Activated T-helper 17 cell treated with anti-CD3 and anti-CD28 coated beads, Interleukin-2, amount 50 U/mL, for 72 hours (primary cell): ENCODE data around the gene SMOC1. TPM values are rescaled to one million over a fixed set of nuclear protein-coding genes. Genes with fewer than 3 reads are reported as not detected.
A peak's percentile ranks its signal among the peaks of the same experiment; 100 is the strongest.

ENCODE experiments used
- ATAC-seq: fragments of 150-1000 bp; cut with Tn5 transposase; replicated peaks from 2 replicates; pipeline ENCODE4 v1.10.0; 2021; ENCODE audit warnings: mild to moderate bottlenecking, moderate library complexity
- H3K27ac Mint-ChIP-seq: one replicate; pipeline ENCODE4 v1.8.0; 2022; ENCODE audit warnings: mixed read lengths
- H3K27me3 Mint-ChIP-seq: one replicate; pipeline ENCODE4 v1.8.0; 2022; ENCODE audit warnings: mixed read lengths
- H3K36me3 Mint-ChIP-seq: one replicate; pipeline ENCODE4 v1.8.0; 2022; ENCODE audit warnings: low read depth, mild to moderate bottlenecking, mixed read lengths
- H3K4me1 Mint-ChIP-seq: one replicate; pipeline ENCODE4 v1.8.0; 2022; ENCODE audit warnings: mixed read lengths
- H3K4me3 Mint-ChIP-seq: one replicate; pipeline ENCODE4 v1.8.0; 2022; ENCODE audit warnings: mild to moderate bottlenecking, mixed read lengths
- H3K9me3 Mint-ChIP-seq: one replicate; pipeline ENCODE4 v1.8.0; 2022; ENCODE audit warnings: mixed read lengths
- total RNA-seq, 2 donors: library from RNA; stranded (reverse); gene quantifications; one replicate each; pipeline ENCODE4 v1.2.3, GENCODE V29; 2022

Gene SMOC1
- total RNA-seq, 2 donors from 2014 or later, result not detected

DNA sequence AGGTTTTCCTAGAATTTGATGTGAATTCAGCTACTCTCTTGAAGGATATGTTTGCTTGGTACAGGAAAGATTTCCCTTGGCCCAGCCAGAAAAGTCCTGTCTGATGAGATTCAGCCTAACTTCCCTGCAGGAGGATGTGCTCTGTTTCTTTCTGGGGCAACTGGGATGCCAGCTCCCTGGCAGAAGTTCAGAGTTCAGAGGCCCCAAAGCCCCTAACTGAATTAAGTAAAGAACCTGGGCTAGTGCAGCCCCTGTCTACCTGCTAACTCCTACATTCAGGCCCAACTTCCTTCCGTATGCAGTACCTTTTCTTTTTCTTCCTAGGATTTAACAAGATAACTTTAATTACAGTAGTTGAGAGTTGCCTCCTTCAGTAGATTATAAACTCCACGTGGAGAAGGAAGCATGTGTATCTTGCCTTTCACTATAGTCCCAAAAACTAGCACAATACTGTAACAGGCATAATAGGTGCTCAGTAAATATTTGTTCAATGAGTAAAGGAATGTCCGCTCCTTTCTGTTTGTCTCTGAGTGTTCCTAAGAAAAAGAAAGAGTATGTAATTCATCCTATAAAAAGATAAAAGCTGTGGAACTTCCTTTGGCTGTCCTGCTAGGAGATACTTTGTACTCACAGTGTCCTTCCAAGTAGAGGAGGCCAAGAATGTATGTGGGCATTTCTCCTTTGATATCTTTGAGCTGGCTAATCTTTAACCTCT is 168.5 kb downstream of the SMOC1 start:
- Mint-ChIP-seq H3K27me3 (peaks cover 45% of the 10 kb centered on the region), H3K4me1 (no peaks in the 10 kb centered on the region), H3K36me3 (no peaks in the 10 kb centered on the region), H3K27ac (no peak overlapping the region), H3K9me3 (no peaks in the 10 kb centered on the region), H3K4me3 (no peak overlapping the region)
- no peak for ATAC-seq

- no peaks in the 10 kb centered on the region for H3K9me3 Mint-ChIP-seq
- H3K4me3 Mint-ChIP-seq, result no peak overlapping the region
- H3K27ac Mint-ChIP-seq, result no peak overlapping the region
- H3K36me3 Mint-ChIP-seq, result no peaks in the 10 kb centered on the region
- peaks cover 42% of the 10 kb centered on the region for H3K27me3 Mint-ChIP-seq
- no peak for ATAC-seq
- H3K4me1 Mint-ChIP-seq, result no peaks in the 10 kb centered on the region
Measured at GRCh38 chr14:70048313-70048654, 169.1 kb downstream of the SMOC1 start.

DNA sequence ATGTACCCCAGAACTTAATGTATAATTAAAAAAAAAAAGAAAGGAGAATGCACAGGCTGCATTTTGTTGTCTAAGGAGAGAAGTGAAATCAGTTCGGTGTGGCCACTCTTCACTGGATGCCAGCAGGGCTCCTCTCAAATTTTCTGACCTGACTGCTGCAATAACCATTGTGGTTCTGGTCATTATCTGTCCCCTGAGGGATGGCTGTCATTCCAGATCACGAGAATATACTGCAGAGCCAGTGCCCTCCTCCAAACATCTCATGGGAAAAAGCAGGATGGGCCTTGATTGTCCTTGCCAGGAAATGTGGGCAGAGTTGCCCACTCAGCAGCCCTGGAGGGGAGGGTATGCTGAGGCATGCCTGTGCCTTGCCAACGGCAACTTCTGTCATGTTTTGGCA is 170.4 kb downstream of the SMOC1 start:
- H3K4me3 Mint-ChIP-seq, result no peak overlapping the region
- ATAC-seq, result no peak

GRCh38 chr14:70050136-70050535 is 170.9 kb downstream of the SMOC1 start:
- Mint-ChIP-seq H3K27ac (no peak overlapping the region), H3K27me3 (peaks cover 32% of the 10 kb centered on the region), H3K4me3 (no peak overlapping the region), H3K9me3 (peaks cover 6% of the 10 kb centered on the region), H3K36me3 (no peaks in the 10 kb centered on the region), H3K4me1 (no peaks in the 10 kb centered on the region)
- no peak for ATAC-seq

More for the DNA sequence above, 170.4 kb downstream of the SMOC1 start:
- no peaks in the 10 kb centered on the region for H3K4me1 Mint-ChIP-seq
- no peaks in the 10 kb centered on the region for H3K36me3 Mint-ChIP-seq
- no peak overlapping the region for H3K27ac Mint-ChIP-seq
- peaks cover 37% of the 10 kb centered on the region for H3K27me3 Mint-ChIP-seq
- peaks cover 6% of the 10 kb centered on the region for H3K9me3 Mint-ChIP-seq

GRCh38 chr14:70052990-70053389 is 173.8 kb downstream of the SMOC1 start:
- H3K27ac Mint-ChIP-seq, result no peak overlapping the region
- no peaks in the 10 kb centered on the region for H3K36me3 Mint-ChIP-seq
- peaks cover 6% of the 10 kb centered on the region for H3K9me3 Mint-ChIP-seq

GRCh38 chr14:70057519-70058136 is 178.4 kb downstream of the SMOC1 start:
- no peaks in the 10 kb centered on the region for H3K36me3 Mint-ChIP-seq
- no peak overlapping the region for H3K4me3 Mint-ChIP-seq
- no peaks in the 10 kb centered on the region for H3K4me1 Mint-ChIP-seq
- peaks cover 6% of the 10 kb centered on the region for H3K9me3 Mint-ChIP-seq
- no peak overlapping the region for H3K27ac Mint-ChIP-seq
- H3K27me3 Mint-ChIP-seq, result peaks cover 40% of the 10 kb centered on the region
- no peak for ATAC-seq

More at GRCh38 chr14:70052990-70053389, 173.8 kb downstream of the SMOC1 start:
- H3K4me1 Mint-ChIP-seq, result no peaks in the 10 kb centered on the region
- no peak for ATAC-seq
- H3K27me3 Mint-ChIP-seq, result peaks cover 31% of the 10 kb centered on the region
- H3K4me3 Mint-ChIP-seq, result no peak overlapping the region

DNA sequence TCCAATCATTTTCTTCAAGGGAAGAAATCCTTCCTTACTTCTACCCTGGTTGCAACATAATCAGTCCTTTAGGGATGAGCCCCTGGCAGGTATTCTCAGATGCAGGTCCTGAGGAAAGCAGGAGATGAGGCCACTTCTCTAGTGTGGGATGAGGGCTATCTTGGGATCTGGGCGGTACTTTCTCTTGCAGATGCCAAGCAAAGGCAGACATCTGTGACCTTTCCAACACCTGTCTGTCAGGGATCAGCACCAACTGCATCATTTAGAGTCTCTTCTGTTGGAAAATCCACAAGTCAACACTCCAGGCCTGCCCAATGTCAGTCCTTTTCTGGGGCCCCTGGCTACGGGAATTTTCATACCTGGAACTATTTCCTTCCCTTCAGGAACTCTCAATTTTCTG is 180.3 kb downstream of the SMOC1 start:
- no peak for ATAC-seq
- Mint-ChIP-seq H3K9me3 (no peaks in the 10 kb centered on the region), H3K36me3 (no peaks in the 10 kb centered on the region), H3K4me1 (no peaks in the 10 kb centered on the region), H3K4me3 (no peak overlapping the region), H3K27ac (no peak overlapping the region), H3K27me3 (peaks cover 47% of the 10 kb centered on the region)

- Mint-ChIP-seq H3K9me3 (no peaks in the 10 kb centered on the region), H3K36me3 (no peaks in the 10 kb centered on the region), H3K4me1 (no peaks in the 10 kb centered on the region), H3K4me3 (no peak overlapping the region), H3K27me3 (peaks cover 43% of the 10 kb centered on the region), H3K27ac (no peak overlapping the region)
- no peak for ATAC-seq
Measured at GRCh38 chr14:70061108-70061507, 181.9 kb downstream of the SMOC1 start.

- ATAC-seq, result no peak
- no peak overlapping the region for H3K27ac Mint-ChIP-seq
- no peaks in the 10 kb centered on the region for H3K36me3 Mint-ChIP-seq
- peaks cover 33% of the 10 kb centered on the region for H3K27me3 Mint-ChIP-seq
- no peak overlapping the region for H3K4me3 Mint-ChIP-seq
- no peaks in the 10 kb centered on the region for H3K4me1 Mint-ChIP-seq
- no peaks in the 10 kb centered on the region for H3K9me3 Mint-ChIP-seq
Measured at GRCh38 chr14:70064136-70064865, 185.1 kb downstream of the SMOC1 start.

GRCh38 chr14:70067810-70068209 is 188.6 kb downstream of the SMOC1 start:
- Mint-ChIP-seq H3K4me3 (no peak overlapping the region), H3K9me3 (no peaks in the 10 kb centered on the region), H3K27me3 (peaks cover 26% of the 10 kb centered on the region), H3K4me1 (no peaks in the 10 kb centered on the region), H3K27ac (no peak overlapping the region), H3K36me3 (no peaks in the 10 kb centered on the region)
- no peak for ATAC-seq

DNA sequence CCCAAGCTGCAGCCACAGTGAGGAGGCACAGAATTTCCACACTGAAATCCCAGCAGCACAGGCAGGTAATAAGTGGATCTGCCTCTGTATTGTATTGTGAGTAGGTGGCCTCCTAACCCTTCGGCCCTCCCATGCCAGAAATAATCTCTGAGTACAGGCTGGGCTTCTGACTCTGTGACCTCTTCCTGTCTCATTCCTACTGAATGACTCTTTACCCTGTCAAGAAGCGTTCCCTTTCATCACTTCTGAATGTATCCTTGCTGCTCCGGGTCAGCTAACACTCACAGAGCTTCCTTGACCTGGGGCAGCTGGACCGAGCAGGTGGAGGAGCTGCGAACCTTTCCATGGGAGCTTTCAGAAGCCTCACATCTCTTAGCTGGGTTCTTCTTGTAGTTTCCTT is 190.0 kb downstream of the SMOC1 start:
- Mint-ChIP-seq H3K4me3 (no peak overlapping the region), H3K4me1 (no peaks in the 10 kb centered on the region), H3K9me3 (no peaks in the 10 kb centered on the region), H3K36me3 (no peaks in the 10 kb centered on the region), H3K27ac (no peak overlapping the region), H3K27me3 (peaks cover 21% of the 10 kb centered on the region)
- no peak for ATAC-seq

GRCh38 chr14:70073924-70074566 is 194.8 kb downstream of the SMOC1 start:
- Mint-ChIP-seq H3K4me1 (no peaks in the 10 kb centered on the region), H3K36me3 (no peaks in the 10 kb centered on the region), H3K27me3 (peaks cover 19% of the 10 kb centered on the region), H3K27ac (no peak overlapping the region), H3K4me3 (no peak overlapping the region), H3K9me3 (no peaks in the 10 kb centered on the region)
- peak; percentile 75 for ATAC-seq

DNA sequence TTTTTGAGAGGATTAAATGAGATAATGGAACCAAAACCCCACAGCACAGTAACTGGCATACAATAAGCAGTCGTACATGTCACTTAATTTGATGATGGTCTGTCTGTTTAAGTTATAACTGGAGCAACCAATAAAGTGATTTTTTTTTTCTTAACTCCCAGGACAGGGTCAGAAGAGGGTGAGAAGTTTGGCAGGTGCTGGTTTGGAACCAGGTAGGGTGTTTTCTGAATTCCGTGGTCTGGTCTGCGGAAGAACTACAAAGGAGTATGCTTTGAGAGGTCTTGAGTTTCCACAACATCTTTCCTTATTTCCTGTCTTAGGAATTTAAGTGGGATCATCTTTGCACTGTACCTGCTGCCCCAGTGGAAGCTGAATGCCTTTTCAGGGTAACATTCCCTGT is 197.8 kb downstream of the SMOC1 start:
- Mint-ChIP-seq H3K27ac (no peak overlapping the region), H3K27me3 (peaks cover 16% of the 10 kb centered on the region), H3K36me3 (no peaks in the 10 kb centered on the region), H3K4me1 (no peaks in the 10 kb centered on the region), H3K4me3 (no peak overlapping the region), H3K9me3 (no peaks in the 10 kb centered on the region)
- ATAC-seq, result no peak

DNA sequence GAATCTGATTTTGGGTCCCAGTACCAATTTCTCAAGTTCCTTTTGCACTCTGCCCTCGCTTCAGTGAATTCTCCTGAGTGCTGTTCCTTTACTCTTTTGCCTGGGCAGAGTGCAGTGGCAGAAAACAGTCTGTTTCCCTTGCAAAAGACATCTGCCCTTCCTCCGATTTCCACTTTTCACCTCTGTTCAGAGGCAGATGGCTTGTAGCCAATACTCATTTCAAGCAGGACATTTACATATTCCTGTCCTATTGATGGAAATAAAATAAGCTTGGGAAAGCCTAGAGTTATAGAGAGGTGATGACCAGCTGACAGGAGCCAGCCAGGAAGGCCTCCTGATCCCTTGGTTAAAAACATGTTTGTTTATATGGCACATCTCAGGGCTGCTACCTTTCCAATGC is 198.5 kb downstream of the SMOC1 start:
- H3K4me3 Mint-ChIP-seq, result no peak overlapping the region
- H3K9me3 Mint-ChIP-seq, result no peaks in the 10 kb centered on the region
- no peaks in the 10 kb centered on the region for H3K4me1 Mint-ChIP-seq
- no peak for ATAC-seq
- H3K27ac Mint-ChIP-seq, result no peak overlapping the region
- H3K36me3 Mint-ChIP-seq, result no peaks in the 10 kb centered on the region
- peaks cover 21% of the 10 kb centered on the region for H3K27me3 Mint-ChIP-seq
